GM10266 (cell line): Measurements from ENCODE around the gene HSD3B7.

Experiments
- DNase-seq: peaks from one replicate; pipeline ENCODE4 v3.0.0; 2012; ENCODE audit errors: extremely low spot score
- TF ChIP-seq, protein P1 (sequence below): IDR thresholded peaks from 2 replicates; pipeline ENCODE4 v1.5.1; 2012; ENCODE audit warnings: mild to moderate bottlenecking, low read depth; ENCODE audit not compliant: control insufficient read depth, insufficient read depth; ENCODE audit errors: missing control alignments

HSD3B7 gene

GRCh38 chr16:30951750-30952149 is 33.3 kb upstream of the HSD3B7 start:
- TF ChIP-seq, protein P1, sequence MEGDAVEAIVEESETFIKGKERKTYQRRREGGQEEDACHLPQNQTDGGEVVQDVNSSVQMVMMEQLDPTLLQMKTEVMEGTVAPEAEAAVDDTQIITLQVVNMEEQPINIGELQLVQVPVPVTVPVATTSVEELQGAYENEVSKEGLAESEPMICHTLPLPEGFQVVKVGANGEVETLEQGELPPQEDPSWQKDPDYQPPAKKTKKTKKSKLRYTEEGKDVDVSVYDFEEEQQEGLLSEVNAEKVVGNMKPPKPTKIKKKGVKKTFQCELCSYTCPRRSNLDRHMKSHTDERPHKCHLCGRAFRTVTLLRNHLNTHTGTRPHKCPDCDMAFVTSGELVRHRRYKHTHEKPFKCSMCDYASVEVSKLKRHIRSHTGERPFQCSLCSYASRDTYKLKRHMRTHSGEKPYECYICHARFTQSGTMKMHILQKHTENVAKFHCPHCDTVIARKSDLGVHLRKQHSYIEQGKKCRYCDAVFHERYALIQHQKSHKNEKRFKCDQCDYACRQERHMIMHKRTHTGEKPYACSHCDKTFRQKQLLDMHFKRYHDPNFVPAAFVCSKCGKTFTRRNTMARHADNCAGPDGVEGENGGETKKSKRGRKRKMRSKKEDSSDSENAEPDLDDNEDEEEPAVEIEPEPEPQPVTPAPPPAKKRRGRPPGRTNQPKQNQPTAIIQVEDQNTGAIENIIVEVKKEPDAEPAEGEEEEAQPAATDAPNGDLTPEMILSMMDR: no peak
- no peak for DNase-seq

DNA sequence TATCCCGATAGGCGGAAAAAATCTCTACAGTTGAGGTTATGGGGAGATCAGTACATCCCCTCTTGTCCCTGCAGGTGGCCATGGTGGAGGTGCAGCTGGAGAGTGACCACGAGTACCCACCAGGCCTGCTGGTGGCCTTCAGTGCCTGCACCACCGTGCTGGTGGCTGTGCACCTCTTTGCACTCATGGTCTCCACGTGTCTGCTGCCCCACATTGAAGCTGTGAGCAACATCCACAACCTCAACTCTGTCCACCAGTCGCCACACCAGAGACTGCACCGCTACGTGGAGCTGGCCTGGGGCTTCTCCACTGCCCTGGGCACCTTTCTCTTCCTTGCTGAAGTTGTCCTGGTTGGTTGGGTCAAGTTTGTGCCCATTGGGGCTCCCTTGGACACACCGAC is 31.9 kb upstream of the HSD3B7 start:
- no peak for DNase-seq
- TF ChIP-seq, protein P1: no peak

DNA sequence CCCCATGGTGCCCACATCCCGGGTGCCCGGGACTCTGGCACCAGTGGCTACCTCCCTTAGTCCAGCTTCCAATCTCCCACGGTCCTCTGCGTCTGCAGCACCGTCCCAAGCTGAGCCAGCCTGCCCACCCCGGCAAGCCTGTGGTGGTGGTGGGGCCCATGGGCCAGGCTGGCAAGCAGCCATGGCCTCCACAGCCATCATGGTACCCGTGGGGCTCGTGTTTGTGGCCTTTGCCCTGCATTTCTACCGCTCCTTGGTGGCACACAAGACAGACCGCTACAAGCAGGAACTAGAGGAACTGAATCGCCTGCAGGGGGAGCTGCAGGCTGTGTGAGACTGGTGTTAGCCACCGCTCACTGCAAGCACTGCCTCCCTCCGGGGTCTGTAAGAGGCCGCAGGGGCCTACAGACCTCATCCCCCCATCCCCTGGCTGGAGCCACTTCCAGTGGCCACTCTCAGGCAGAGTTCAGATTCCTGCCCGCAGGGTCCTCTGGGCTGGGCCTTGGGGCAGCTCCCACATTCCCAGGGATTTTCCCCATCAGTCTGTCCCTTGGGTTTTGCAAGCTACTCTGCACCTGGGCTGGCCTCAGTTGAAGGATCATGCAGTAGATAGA is 31.4 kb upstream of the HSD3B7 start:
- TF ChIP-seq, protein P1: peak; percentile 65

DNA sequence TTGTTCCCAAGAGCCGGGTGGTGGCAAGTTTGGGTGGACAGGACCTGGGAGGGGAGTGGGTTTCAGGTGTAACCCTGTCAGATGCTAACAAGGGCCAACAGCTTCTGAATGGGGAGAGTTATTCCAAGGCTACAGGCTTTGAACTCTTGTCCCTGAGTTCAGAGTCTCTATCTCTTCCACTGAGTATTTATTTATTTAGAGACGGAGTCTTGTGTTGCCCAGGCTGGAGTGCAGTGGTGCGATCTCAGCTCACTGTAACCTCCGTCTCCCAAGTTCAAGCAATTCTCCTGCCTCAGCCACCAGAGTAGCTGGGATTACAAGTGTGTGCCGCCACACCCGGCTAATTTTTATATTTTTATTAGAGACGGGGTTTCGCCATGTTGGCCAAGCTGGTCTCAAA is 30.0 kb upstream of the HSD3B7 start:
- TF ChIP-seq, protein P1: no peak

More for the DNA sequence above, 31.4 kb upstream of the HSD3B7 start:
- DNase-seq: no peak

DNA sequence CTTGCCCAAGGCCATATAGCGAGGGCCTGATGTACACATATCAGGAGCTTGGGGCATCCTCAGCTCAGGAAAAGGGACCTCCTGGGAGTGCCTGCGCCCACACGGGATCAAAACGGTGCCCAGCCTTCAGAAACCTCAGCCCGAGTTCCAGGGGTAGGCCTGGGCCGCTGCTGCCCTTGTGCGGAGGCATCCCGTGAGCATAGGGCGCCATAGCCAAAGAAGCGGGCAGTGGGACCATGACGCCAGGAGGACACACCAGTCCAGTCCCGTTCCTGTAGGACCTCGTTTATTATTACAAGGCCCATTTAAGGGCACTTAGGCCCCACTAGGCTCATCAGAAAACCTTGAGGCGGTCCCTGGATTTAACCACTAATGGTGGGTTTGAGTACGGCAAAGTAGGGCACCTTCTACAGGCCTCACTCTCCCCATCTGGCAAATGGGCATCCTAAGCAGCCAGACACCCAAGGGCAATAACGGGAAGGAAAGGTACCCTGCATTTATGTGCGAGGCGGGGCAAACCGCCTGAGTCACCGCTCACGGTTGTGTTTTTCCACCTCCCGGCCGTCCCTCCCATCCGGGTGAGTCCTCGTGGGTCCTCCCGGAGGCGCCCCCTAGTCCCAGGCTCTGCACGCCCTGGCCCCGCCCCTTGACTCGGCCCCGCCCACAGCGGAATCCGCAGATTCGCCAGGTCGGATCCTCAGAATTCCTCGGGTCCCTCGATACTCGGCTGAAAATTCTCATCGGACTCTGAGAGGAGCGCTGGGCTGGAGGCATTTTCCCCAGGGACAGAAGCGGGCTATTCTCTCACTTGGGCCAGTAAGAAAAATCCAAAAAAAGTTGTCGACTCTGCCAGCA is 28.2 kb upstream of the HSD3B7 start:
- TF ChIP-seq, protein P1: peak; percentile 36
- DNase-seq: peak; percentile 92

More for the DNA sequence above, 30.0 kb upstream of the HSD3B7 start:
- DNase-seq: no peak

DNA sequence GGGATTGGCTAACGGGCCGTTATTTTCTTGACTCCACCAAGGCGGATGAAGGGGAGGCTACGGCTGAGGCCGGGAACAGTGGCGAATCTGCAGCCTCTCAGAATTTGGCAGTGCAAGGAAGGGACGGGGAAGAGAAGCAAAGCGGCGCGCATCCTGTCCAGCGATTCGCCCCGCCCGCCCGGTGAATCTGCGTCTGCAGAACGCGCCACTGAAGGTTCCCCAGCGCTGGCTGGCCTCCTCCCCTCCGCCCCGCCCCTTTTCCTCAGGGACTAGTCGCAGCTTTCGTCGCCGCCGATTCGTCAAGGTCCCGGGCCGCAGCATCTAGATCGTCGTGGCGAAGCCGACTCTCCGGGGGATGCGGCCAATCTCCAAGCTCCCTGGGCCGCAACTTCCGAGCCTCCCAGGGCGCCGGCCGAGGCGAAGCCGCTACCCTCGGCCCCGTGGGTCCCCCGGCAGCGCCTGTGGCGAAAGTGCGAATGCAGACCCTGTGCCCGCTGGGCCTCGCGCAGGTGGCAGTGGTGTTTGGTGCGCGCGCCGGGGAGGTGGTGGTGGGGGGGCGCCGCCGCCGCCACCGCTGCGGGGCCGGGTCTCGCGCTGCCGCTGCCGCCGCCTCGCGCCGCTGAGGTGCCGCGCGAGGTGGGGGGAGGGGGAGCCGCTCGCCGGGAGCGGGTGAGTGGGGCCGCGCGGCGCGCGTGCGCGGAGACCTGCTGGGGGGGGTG is 27.4 kb upstream of the HSD3B7 start, which contains the start of gene SETD1A:
Gene SETD1A (plus strand): TSS at position 299 of the 719 bp plus-strand sequence. CDS start 978 bp downstream, outside the sequence.
- peak; percentile 99 for DNase-seq
- TF ChIP-seq, protein P1: no peak
